Right kidney (tissue), 1 donor: Measurements from ENCODE around the gene KCTD16.

Source experiments
- DNase-seq: peaks from one replicate; pipeline ENCODE4 v3.0.0-alpha.2; 2016

The KCTD16 gene

GRCh38 chr5:144289277-144289676, 118.6 kb downstream of the KCTD16 start:
- no peak for DNase-seq

GRCh38 chr5:144292029-144292428, 121.4 kb downstream of the KCTD16 start:
- no peak for DNase-seq

GRCh38 chr5:144295284-144295683, 124.6 kb downstream of the KCTD16 start:
- no peak for DNase-seq

- no peak for DNase-seq
These were observed 126.4 kb downstream of the KCTD16 start for GRCh38 chr5:144297081-144297480.

- DNase-seq = no peak
These were observed 128.0 kb downstream of the KCTD16 start for GRCh38 chr5:144298658-144299057.

- DNase-seq = no peak
These were observed 134.0 kb downstream of the KCTD16 start for GRCh38 chr5:144304688-144305087.

GRCh38 chr5:144307736-144308135, 137.1 kb downstream of the KCTD16 start:
- DNase-seq = no peak

- DNase-seq = no peak
These were observed 137.5 kb downstream of the KCTD16 start for GRCh38 chr5:144308174-144308573.

GRCh38 chr5:144308906-144309670, 138.4 kb downstream of the KCTD16 start:
- DNase-seq = no peak

- no peak for DNase-seq
These were observed 139.9 kb downstream of the KCTD16 start for GRCh38 chr5:144310621-144311020.

- no peak for DNase-seq
These were observed 142.6 kb downstream of the KCTD16 start for GRCh38 chr5:144313147-144313726.

GRCh38 chr5:144315026-144315425, 144.4 kb downstream of the KCTD16 start:
- DNase-seq = no peak

- no peak for DNase-seq
These were observed 145.4 kb downstream of the KCTD16 start for GRCh38 chr5:144315994-144316634.

- DNase-seq = no peak
These were observed 147.3 kb downstream of the KCTD16 start for GRCh38 chr5:144318011-144318410.

- no peak for DNase-seq
These were observed 147.8 kb downstream of the KCTD16 start for GRCh38 chr5:144318460-144318859.

GRCh38 chr5:144323181-144323580, 152.5 kb downstream of the KCTD16 start:
- no peak for DNase-seq

- no peak for DNase-seq
These were observed 154.9 kb downstream of the KCTD16 start for GRCh38 chr5:144325532-144325931.

GRCh38 chr5:144328494-144328893, 157.8 kb downstream of the KCTD16 start:
- no peak for DNase-seq

- DNase-seq = no peak
These were observed 158.3 kb downstream of the KCTD16 start for GRCh38 chr5:144328980-144329379.

- no peak for DNase-seq
These were observed 159.0 kb downstream of the KCTD16 start for GRCh38 chr5:144329681-144330080.

- no peak for DNase-seq
These were observed 160.7 kb downstream of the KCTD16 start for GRCh38 chr5:144331361-144331760.

- DNase-seq = no peak
These were observed 161.6 kb downstream of the KCTD16 start for GRCh38 chr5:144332265-144332664.

- no peak for DNase-seq
These were observed 162.8 kb downstream of the KCTD16 start for GRCh38 chr5:144333336-144333920.
